ENCODE results near the gene CLBA1.

The CLBA1 gene

DNA sequence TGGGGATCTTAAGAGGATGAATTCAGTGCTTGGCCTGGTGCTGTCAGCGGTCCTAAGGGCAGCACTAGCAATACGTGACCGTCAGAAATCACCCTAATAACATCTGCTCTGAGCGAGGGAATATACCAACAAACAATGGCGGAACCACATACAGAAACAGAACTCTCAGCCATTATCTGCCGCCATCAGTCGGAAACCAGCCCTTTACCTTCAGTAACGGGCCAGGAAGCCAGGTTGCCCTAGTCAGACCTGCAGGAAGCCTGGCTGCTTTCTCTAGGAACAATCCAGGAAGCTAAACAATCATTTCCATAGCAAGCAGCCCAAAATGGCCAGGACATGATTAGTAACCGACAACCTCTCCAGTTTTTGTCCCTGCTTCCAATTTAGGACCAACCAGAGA, 29.7 kb downstream of the CLBA1 start:
- TF ChIP-seq ZNF384 (IDR thresholded peaks at IDR 0.05): no peak
- POLR2A ChIA-PET: interaction anchor here (1.6 kb wide), 1 partner anchor 11 kb away, joined by 4 read pairs; no protein-coding TSS in a partner anchor
- CTCF ChIA-PET: no interaction called here
- no peak for DNase-seq (ENCODE audit: extremely low spot score)

- ChIA-PET POLR2A (interaction anchor here (1.6 kb wide), 1 partner anchor 11 kb away, joined by 4 read pairs; no protein-coding TSS in a partner anchor), CTCF (no interaction called here)
- TF ChIP-seq SUZ12 (IDR thresholded peaks at IDR 0.05) (no peak), FOXA1 (IDR thresholded peaks at IDR 0.05) (no peak), ELF4 (IDR thresholded peaks at IDR 0.05) (no peak), L3MBTL2 (conservative IDR thresholded peaks at IDR 0.05) (no peak), LEF1 (IDR thresholded peaks at IDR 0.05; ENCODE audit: borderline replicate concordance) (no peak), NFRKB (IDR thresholded peaks at IDR 0.05) (no peak), CTBP1 (IDR thresholded peaks at IDR 0.05; ENCODE audit: borderline replicate concordance) (no peak), ARNT (IDR thresholded peaks at IDR 0.05) (no peak), ZNF384 (IDR thresholded peaks at IDR 0.05) (no peak), FOXM1 (IDR thresholded peaks at IDR 0.05; ENCODE audit: borderline replicate concordance) (no peak), BHLHE40 (IDR thresholded peaks at IDR 0.05; ENCODE audit: borderline replicate concordance) (no peak), PKNOX1 (IDR thresholded peaks at IDR 0.05) (no peak), SP1 (IDR thresholded peaks at IDR 0.05) (no peak), HDGF (IDR thresholded peaks at IDR 0.05; ENCODE audit: borderline replicate concordance) (no peak), FOXK2 (IDR thresholded peaks at IDR 0.05) (no peak), TARDBP (IDR thresholded peaks at IDR 0.05) (no peak)
- no peak for DNase-seq (ENCODE audit: extremely low spot score)
Measured at GRCh38 chr14:105015905-105016304, 30.3 kb downstream of the CLBA1 start.

DNA sequence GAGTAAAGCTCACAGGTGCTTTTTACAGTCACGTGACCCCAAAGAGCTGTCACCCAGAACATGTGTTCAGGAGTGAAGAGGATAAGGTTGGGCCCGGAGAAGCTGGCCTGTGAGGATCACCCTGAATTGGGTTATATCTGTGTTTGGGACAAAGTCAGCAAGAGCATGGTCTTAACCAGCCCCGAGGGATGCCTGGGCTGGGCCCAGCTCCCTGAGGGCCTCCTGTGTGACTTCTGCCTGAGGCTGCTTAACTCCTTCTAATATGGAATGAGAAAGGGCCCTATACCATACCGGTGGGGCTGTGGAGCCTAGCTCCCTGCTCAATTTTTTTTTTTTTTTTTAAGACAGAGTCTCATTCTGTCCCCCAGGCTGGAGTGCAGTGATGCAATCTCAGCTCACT, 32.8 kb downstream of the CLBA1 start:
- CTCF ChIA-PET: interaction anchor here (0.8 kb wide), 1 partner anchor 43 kb away, joined by 3 read pairs; no protein-coding TSS in a partner anchor
- POLR2A ChIA-PET: interaction anchor here (1.4 to 4.4 kb wide), 3 partner anchors 11 to 39 kb away, joined by 4 to 29 read pairs (median 6); no protein-coding TSS in a partner anchor
- TF ChIP-seq FOXK2 (IDR thresholded peaks at IDR 0.05) (no peak), NFRKB (IDR thresholded peaks at IDR 0.05) (no peak), L3MBTL2 (conservative IDR thresholded peaks at IDR 0.05) (no peak), CTBP1 (IDR thresholded peaks at IDR 0.05; ENCODE audit: borderline replicate concordance) (no peak), ARNT (IDR thresholded peaks at IDR 0.05) (no peak), FOXM1 (IDR thresholded peaks at IDR 0.05; ENCODE audit: borderline replicate concordance) (no peak), BHLHE40 (IDR thresholded peaks at IDR 0.05; ENCODE audit: borderline replicate concordance) (no peak), ELF4 (IDR thresholded peaks at IDR 0.05) (no peak), TARDBP (IDR thresholded peaks at IDR 0.05) (no peak), SUZ12 (IDR thresholded peaks at IDR 0.05) (no peak), SP1 (IDR thresholded peaks at IDR 0.05) (no peak), FOXA1 (IDR thresholded peaks at IDR 0.05) (no peak), HDGF (IDR thresholded peaks at IDR 0.05; ENCODE audit: borderline replicate concordance) (no peak), PKNOX1 (IDR thresholded peaks at IDR 0.05) (no peak), ZNF384 (IDR thresholded peaks at IDR 0.05) (no peak), LEF1 (IDR thresholded peaks at IDR 0.05; ENCODE audit: borderline replicate concordance) (no peak)
- DNase-seq (ENCODE audit: extremely low spot score): no peak

- DNase-seq (ENCODE audit: extremely low spot score): peak; percentile 35
- TF ChIP-seq HDGF (IDR thresholded peaks at IDR 0.05; ENCODE audit: borderline replicate concordance): no peak
- TF ChIP-seq ARNT (IDR thresholded peaks at IDR 0.05): no peak
- TF ChIP-seq SP1 (IDR thresholded peaks at IDR 0.05): no peak
- no peak for TF ChIP-seq ELF4 (IDR thresholded peaks at IDR 0.05)
- no peak for TF ChIP-seq TARDBP (IDR thresholded peaks at IDR 0.05)
- TF ChIP-seq FOXK2 (IDR thresholded peaks at IDR 0.05): no peak
- no peak for TF ChIP-seq NFRKB (IDR thresholded peaks at IDR 0.05)
- TF ChIP-seq LEF1 (IDR thresholded peaks at IDR 0.05; ENCODE audit: borderline replicate concordance): no peak
- TF ChIP-seq BHLHE40 (IDR thresholded peaks at IDR 0.05; ENCODE audit: borderline replicate concordance): no peak
- no peak for TF ChIP-seq FOXM1 (IDR thresholded peaks at IDR 0.05; ENCODE audit: borderline replicate concordance)
- ChIA-PET CTCF (interaction anchor here (1.5 kb wide), 1 partner anchor 26 kb away, joined by 11 read pairs; no protein-coding TSS in a partner anchor), POLR2A (interaction anchor here (0.9 to 4.4 kb wide), 12 partner anchors 9 to 66 kb away, joined by 3 to 57 read pairs (median 6); partner anchors contain the start of gene AHNAK2)
Measured at GRCh38 chr14:105019861-105020814, 34.5 kb downstream of the CLBA1 start.

- CTCF ChIA-PET: interaction anchor here (0.6 to 1.5 kb wide), 3 partner anchors 8 to 25 kb away, joined by 3 to 11 read pairs (median 5); no protein-coding TSS in a partner anchor
- peak; percentile 99 for DNase-seq (ENCODE audit: extremely low spot score)
- TF ChIP-seq HDGF (IDR thresholded peaks at IDR 0.05; ENCODE audit: borderline replicate concordance) (no peak), NFRKB (IDR thresholded peaks at IDR 0.05) (no peak), TARDBP (IDR thresholded peaks at IDR 0.05) (no peak), ZNF384 (IDR thresholded peaks at IDR 0.05) (no peak), LEF1 (IDR thresholded peaks at IDR 0.05; ENCODE audit: borderline replicate concordance) (peak; percentile 68; the same call in 1 of the 2 replicates), CTBP1 (IDR thresholded peaks at IDR 0.05; ENCODE audit: borderline replicate concordance) (0 out of 2 replicates have a peak, but pooled peaks have one; percentile 13), SUZ12 (IDR thresholded peaks at IDR 0.05) (no peak), ARNT (IDR thresholded peaks at IDR 0.05) (no peak; the same call in 1 of the 2 replicates), PKNOX1 (IDR thresholded peaks at IDR 0.05) (no peak), FOXM1 (IDR thresholded peaks at IDR 0.05; ENCODE audit: borderline replicate concordance) (peak; percentile 64; the same call in 1 of the 2 replicates), ELF4 (IDR thresholded peaks at IDR 0.05) (no peak), SP1 (IDR thresholded peaks at IDR 0.05) (no peak), FOXK2 (IDR thresholded peaks at IDR 0.05) (no peak), L3MBTL2 (conservative IDR thresholded peaks at IDR 0.05) (peak; percentile 92), FOXA1 (IDR thresholded peaks at IDR 0.05) (no peak), BHLHE40 (IDR thresholded peaks at IDR 0.05; ENCODE audit: borderline replicate concordance) (no peak)
- POLR2A ChIA-PET: interaction anchor here (0.5 to 4.4 kb wide), 22 partner anchors 9 to 92 kb away, joined by 3 to 57 read pairs (median 4); partner anchors contain the start of genes AHNAK2 and CLBA1
Measured at GRCh38 chr14:105020815-105021655, 35.4 kb downstream of the CLBA1 start, which contains the start of gene CDCA4. TSS of gene CDCA4 (minus strand) at chr14:105021083. CDS start at chr14:105011929, 9,154 bp downstream.
